DND-41 (cell line): Measurements from ENCODE around the gene CLINT1.

Experiments used
- EZH2 ChIP-seq: IDR thresholded peaks from 3 replicates; pipeline ENCODE4 v1.6.1; 2012; ENCODE audit warnings: borderline replicate concordance, low read depth, mild to moderate bottlenecking, moderate library complexity, low read length, inconsistent platforms; ENCODE audit not compliant: severe bottlenecking
- TF ChIP-seq, protein P1 (sequence below): IDR thresholded peaks from 2 replicates; pipeline ENCODE4 v1.5.1; 2012; ENCODE audit warnings: borderline replicate concordance, low read length, moderate library complexity, mild to moderate bottlenecking; ENCODE audit not compliant: poor library complexity, severe bottlenecking; ENCODE audit errors: extremely low read depth

GRCh38 chr5:157779221-157779620, 79.7 kb downstream of the CLINT1 start:
- TF ChIP-seq, protein P1, sequence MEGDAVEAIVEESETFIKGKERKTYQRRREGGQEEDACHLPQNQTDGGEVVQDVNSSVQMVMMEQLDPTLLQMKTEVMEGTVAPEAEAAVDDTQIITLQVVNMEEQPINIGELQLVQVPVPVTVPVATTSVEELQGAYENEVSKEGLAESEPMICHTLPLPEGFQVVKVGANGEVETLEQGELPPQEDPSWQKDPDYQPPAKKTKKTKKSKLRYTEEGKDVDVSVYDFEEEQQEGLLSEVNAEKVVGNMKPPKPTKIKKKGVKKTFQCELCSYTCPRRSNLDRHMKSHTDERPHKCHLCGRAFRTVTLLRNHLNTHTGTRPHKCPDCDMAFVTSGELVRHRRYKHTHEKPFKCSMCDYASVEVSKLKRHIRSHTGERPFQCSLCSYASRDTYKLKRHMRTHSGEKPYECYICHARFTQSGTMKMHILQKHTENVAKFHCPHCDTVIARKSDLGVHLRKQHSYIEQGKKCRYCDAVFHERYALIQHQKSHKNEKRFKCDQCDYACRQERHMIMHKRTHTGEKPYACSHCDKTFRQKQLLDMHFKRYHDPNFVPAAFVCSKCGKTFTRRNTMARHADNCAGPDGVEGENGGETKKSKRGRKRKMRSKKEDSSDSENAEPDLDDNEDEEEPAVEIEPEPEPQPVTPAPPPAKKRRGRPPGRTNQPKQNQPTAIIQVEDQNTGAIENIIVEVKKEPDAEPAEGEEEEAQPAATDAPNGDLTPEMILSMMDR, result no peak
- TF ChIP-seq EZH2, result no peak
